ENCODE data around the gene C1R.

C1R gene

GRCh38 chr12:7076493-7076892, 15.8 kb downstream of the C1R start (continued):
- TF ChIP-seq ZFP41 (tag by site-specific recombination; IDR thresholded peaks at IDR 0.05; ENCODE audit: borderline replicate concordance) (no peak), ZNF148 (tag by site-specific recombination; IDR thresholded peaks at IDR 0.05; ENCODE audit: borderline replicate concordance) (no peak), ZNF394 (tag by site-specific recombination; IDR thresholded peaks at IDR 0.05; ENCODE audit: borderline replicate concordance) (no peak), ZNF596 (tag by site-specific recombination; IDR thresholded peaks at IDR 0.05) (no peak), ZNF639 (tag by site-specific recombination; IDR thresholded peaks at IDR 0.05) (no peak)

GRCh38 chr12:7075939-7076338, 16.3 kb downstream of the C1R start:
- TF ChIP-seq ZNF561 (tag by site-specific recombination; IDR thresholded peaks at IDR 0.05; ENCODE audit: borderline replicate concordance) (no peak), ZNF521 (tag by site-specific recombination; IDR thresholded peaks at IDR 0.05) (no peak), ZNF549 (tag by site-specific recombination; IDR thresholded peaks at IDR 0.05) (no peak), ZNF777 (tag by site-specific recombination; IDR thresholded peaks at IDR 0.05; ENCODE audit: borderline replicate concordance) (no peak), ZSCAN18 (tag by site-specific recombination; IDR thresholded peaks at IDR 0.05) (no peak), ZNF221 (tag by site-specific recombination; IDR thresholded peaks at IDR 0.05; ENCODE audit: borderline replicate concordance) (no peak), ZNF664 (tag by site-specific recombination; IDR thresholded peaks at IDR 0.05) (no peak), ZNF639 (tag by site-specific recombination; IDR thresholded peaks at IDR 0.05) (no peak), MZF1 (tag by site-specific recombination; IDR thresholded peaks at IDR 0.05; ENCODE audit: borderline replicate concordance) (no peak), ZNF621 (tag by site-specific recombination; IDR thresholded peaks at IDR 0.05) (no peak), ZNF280C (tag by site-specific recombination; IDR thresholded peaks at IDR 0.05) (no peak)
- TF ChIP-seq, protein P1, sequence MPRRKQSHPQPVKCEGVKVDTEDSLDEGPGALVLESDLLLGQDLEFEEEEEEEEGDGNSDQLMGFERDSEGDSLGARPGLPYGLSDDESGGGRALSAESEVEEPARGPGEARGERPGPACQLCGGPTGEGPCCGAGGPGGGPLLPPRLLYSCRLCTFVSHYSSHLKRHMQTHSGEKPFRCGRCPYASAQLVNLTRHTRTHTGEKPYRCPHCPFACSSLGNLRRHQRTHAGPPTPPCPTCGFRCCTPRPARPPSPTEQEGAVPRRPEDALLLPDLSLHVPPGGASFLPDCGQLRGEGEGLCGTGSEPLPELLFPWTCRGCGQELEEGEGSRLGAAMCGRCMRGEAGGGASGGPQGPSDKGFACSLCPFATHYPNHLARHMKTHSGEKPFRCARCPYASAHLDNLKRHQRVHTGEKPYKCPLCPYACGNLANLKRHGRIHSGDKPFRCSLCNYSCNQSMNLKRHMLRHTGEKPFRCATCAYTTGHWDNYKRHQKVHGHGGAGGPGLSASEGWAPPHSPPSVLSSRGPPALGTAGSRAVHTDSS (tag by site-specific recombination; IDR thresholded peaks at IDR 0.05) = no peak
- Histone ChIP-seq H3K27ac (ENCODE audit: extremely low read depth, low read depth, low read length) (no peak overlapping the region), H3K4me3 (ENCODE audit: low read depth, low read length) (no peak overlapping the region), H3K9me3 (ENCODE audit: control insufficient read depth, insufficient read depth, low read depth, low read length) (no peaks in the 10 kb centered on the region), H3K4me1 (ENCODE audit: control insufficient read depth, insufficient read depth, low read length) (no peaks in the 10 kb centered on the region), H3K36me3 (ENCODE audit: control insufficient read depth in 2 of 2, insufficient read depth in 1 of 2, low read length in 2 of 2) (no peaks in the 10 kb centered on the region)
- ChIA-PET POLR2A (no interaction called here), CTCF (interaction anchor here (0.5 to 0.8 kb wide), 2 partner anchors 11 to 37 kb away, joined by 3 read pairs; no protein-coding TSS in a partner anchor)
